HCT116 (cell line): Measurements from ENCODE around the gene NR5A2.

Experiments
- CEBPB ChIP-seq: IDR thresholded peaks from 2 replicates; pipeline ENCODE4 v1.6.1; 2012; ENCODE audit warnings: low read depth
- EZH2 ChIP-seq: fragments of 200-600 bp; sonication (generic); IDR thresholded peaks from 2 replicates; pipeline ENCODE4 v1.6.1; 2017; ENCODE audit warnings: antibody characterized with exemption, mixed run types
- EZH2phosphoT487 ChIP-seq: fragments of 200-600 bp; IDR thresholded peaks from 2 replicates; pipeline ENCODE4 v1.6.1; 2018; ENCODE audit warnings: antibody characterized with exemption, borderline replicate concordance
- POLR2A ChIP-seq: IDR thresholded peaks from 2 replicates; pipeline ENCODE4 v1.7.0; 2011; ENCODE audit warnings: borderline replicate concordance; ENCODE audit not compliant: insufficient read depth, insufficient read length; ENCODE audit errors: extremely low read depth
- RAD21 ChIP-seq: IDR thresholded peaks from 2 replicates; pipeline ENCODE4 v1.6.1; 2012; ENCODE audit warnings: low read depth, mild to moderate bottlenecking
- SIN3A ChIP-seq: IDR thresholded peaks from 2 replicates; pipeline ENCODE4 v1.6.1; 2012; ENCODE audit warnings: low read depth
- YY1 ChIP-seq: IDR thresholded peaks from 2 replicates; pipeline ENCODE4 v1.6.1; 2011; ENCODE audit warnings: low read length, low read depth, moderate library complexity, mild to moderate bottlenecking; ENCODE audit not compliant: insufficient replicate concordance; ENCODE audit errors: extremely low read depth
- ZFX ChIP-seq: fragments of 450-650 bp; IDR thresholded peaks from 2 replicates; pipeline ENCODE4 v1.6.1; 2017
- TF ChIP-seq, protein P1 (sequence below), 3 experiments: fragments of 200-600 bp in 1 of 3; sonication (generic) in 1 of 3; IDR thresholded peaks in 2 of 3; conservative IDR thresholded peaks in 1 of 3; 2 replicates each; pipeline ENCODE4 v1.5.1; 2012 to 2017; ENCODE audit warnings: low read depth in 2 of 3, low read length in 2 of 3, antibody characterized with exemption in 1 of 3, borderline replicate concordance in 1 of 3, control low read depth in 1 of 3, mild to moderate bottlenecking in 1 of 3, mixed read lengths in 1 of 3, mixed run types in 1 of 3, moderate library complexity in 1 of 3; ENCODE audit not compliant: insufficient read depth in 1 of 3
- TF ChIP-seq, protein P2 (sequence below): IDR thresholded peaks from 2 replicates; pipeline ENCODE4 v1.6.1; 2012

DNA sequence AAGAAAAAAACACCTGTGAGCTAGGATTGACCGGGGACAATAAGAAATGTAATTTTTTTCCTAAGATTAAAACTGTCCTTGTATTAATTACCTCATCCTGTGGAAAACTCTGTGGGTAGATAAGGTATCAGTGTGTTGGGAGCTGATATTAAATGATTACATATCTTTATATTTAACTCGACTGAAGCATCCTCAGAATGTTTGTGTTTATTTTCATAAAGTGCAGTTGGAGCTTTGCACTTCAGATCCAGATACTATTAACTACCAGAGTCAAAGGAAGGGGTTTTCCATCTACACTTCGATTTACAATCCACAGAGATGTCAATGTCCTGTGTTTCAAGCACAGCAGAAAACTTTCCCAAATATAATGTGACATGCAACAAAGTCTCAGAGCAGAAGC lies 164.5 kb downstream of the NR5A2 start:
- TF ChIP-seq POLR2A (no peak), EZH2phosphoT487 (no peak), RAD21 (no peak), CEBPB (no peak), YY1 (no peak), EZH2 (no peak), ZFX (no peak), SIN3A (no peak)
- TF ChIP-seq, protein P1, sequence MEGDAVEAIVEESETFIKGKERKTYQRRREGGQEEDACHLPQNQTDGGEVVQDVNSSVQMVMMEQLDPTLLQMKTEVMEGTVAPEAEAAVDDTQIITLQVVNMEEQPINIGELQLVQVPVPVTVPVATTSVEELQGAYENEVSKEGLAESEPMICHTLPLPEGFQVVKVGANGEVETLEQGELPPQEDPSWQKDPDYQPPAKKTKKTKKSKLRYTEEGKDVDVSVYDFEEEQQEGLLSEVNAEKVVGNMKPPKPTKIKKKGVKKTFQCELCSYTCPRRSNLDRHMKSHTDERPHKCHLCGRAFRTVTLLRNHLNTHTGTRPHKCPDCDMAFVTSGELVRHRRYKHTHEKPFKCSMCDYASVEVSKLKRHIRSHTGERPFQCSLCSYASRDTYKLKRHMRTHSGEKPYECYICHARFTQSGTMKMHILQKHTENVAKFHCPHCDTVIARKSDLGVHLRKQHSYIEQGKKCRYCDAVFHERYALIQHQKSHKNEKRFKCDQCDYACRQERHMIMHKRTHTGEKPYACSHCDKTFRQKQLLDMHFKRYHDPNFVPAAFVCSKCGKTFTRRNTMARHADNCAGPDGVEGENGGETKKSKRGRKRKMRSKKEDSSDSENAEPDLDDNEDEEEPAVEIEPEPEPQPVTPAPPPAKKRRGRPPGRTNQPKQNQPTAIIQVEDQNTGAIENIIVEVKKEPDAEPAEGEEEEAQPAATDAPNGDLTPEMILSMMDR (IDR thresholded peaks at IDR 0.05 in 2 of 3, conservative IDR thresholded peaks at IDR 0.05 in 1 of 3; ENCODE audit: borderline replicate concordance in 1 of 3, insufficient read depth in 1 of 3, low read depth in 2 of 3, low read length in 2 of 3) = no peak
- TF ChIP-seq, protein P2, sequence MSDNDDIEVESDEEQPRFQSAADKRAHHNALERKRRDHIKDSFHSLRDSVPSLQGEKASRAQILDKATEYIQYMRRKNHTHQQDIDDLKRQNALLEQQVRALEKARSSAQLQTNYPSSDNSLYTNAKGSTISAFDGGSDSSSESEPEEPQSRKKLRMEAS = no peak
